Mucosa of descending colon (tissue), 3 donors: ENCODE measurements around the gene SIM2. TPM values are rescaled to one million over a fixed set of nuclear protein-coding genes. Genes with fewer than 3 reads are reported as not detected.

Source experiments
- ATAC-seq: fragments of 200-7000 bp; cut with Tn5 transposase; one replicate; pipeline ENCODE4 v1.9.1; 2020; ENCODE audit warnings: mild to moderate bottlenecking, moderate library complexity
- DNase-seq, 3 donors: peaks; one replicate each; pipeline ENCODE4 v3.0.0-alpha.2; 2020
- H3K36me3 ChIP-seq: fragments of 200-600 bp; one replicate; pipeline ENCODE4 v1.8.0; 2021; ENCODE audit warnings: low read depth, mild to moderate bottlenecking
- H3K4me1 ChIP-seq: fragments of 200-600 bp; one replicate; pipeline ENCODE4 v1.8.0; 2021; ENCODE audit warnings: low read depth, mild to moderate bottlenecking
- H3K4me3 ChIP-seq: fragments of 200-600 bp; one replicate; pipeline ENCODE4 v1.8.0; 2021; ENCODE audit warnings: mild to moderate bottlenecking
- H3K9me3 ChIP-seq: fragments of 200-600 bp; one replicate; pipeline ENCODE4 v1.8.0; 2021; ENCODE audit warnings: mild to moderate bottlenecking
- intact Hi-C, 2 donors: fragments of 100-400 bp; cut with DNase I in 1 of 2; cut with micrococcal nuclease in 1 of 2; formaldehyde crosslinking; loops; one replicate each; pipeline versions ENCODE4 v1.11.0 to v1.11.1; 2022; cut with DNase I, micrococcal nuclease
- total RNA-seq, 3 donors: library from RNA; stranded (reverse); fragmentation: NEBNext Ultra II Directional in 2 of 3; extraction: Animal tissue kit (Norgen Biotek cat#: 25700) in 2 of 3; gene quantifications; one replicate each; pipeline versions ENCODE4 v1.2.1 to v1.2.4, GENCODE V29; 2021 to 2023
- TF ChIP-seq, protein P1 (sequence below): fragments of 200-600 bp; IDR thresholded peaks from one replicate; pipeline ENCODE4 v1.8.0; 2022; ENCODE audit warnings: antibody characterized with exemption, mild to moderate bottlenecking
- donor health status: DM: no; HTN: no; CAD: no; lungs with moderate emphysema.
- donor health status: DM: no; HTN: no; CAD: no.
- donor health status: DM: no; HTN: yes; CAD: no.

Gene SIM2
- total RNA-seq, 3 donors from 2014 or later = not detected

DNA sequence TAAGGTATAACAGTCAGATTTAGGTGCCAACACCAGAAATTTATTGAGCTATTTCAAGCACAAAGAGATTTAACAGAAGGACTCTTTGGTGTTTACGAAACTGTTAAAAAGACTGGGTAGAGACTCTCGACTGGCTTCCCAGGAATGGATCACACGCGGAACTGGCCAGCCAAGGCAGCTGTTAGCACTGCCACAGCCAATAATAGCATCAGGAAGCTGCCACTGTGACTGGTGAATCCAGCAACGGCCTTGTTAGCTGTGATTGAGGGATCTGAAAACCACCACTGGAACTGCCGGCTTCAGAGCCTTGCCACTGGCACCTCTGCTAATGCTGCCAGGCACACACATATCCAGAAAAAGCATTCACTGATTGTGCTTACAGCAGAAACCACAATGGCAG is 10.6 kb upstream of the SIM2 start:
- intact Hi-C loops = no loop called here
- TF ChIP-seq, protein P1, sequence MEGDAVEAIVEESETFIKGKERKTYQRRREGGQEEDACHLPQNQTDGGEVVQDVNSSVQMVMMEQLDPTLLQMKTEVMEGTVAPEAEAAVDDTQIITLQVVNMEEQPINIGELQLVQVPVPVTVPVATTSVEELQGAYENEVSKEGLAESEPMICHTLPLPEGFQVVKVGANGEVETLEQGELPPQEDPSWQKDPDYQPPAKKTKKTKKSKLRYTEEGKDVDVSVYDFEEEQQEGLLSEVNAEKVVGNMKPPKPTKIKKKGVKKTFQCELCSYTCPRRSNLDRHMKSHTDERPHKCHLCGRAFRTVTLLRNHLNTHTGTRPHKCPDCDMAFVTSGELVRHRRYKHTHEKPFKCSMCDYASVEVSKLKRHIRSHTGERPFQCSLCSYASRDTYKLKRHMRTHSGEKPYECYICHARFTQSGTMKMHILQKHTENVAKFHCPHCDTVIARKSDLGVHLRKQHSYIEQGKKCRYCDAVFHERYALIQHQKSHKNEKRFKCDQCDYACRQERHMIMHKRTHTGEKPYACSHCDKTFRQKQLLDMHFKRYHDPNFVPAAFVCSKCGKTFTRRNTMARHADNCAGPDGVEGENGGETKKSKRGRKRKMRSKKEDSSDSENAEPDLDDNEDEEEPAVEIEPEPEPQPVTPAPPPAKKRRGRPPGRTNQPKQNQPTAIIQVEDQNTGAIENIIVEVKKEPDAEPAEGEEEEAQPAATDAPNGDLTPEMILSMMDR = no peak
- Histone ChIP-seq H3K9me3 (no peaks in the 10 kb centered on the region), H3K4me1 (no peaks in the 10 kb centered on the region), H3K4me3 (no peak overlapping the region), H3K36me3 (no peaks in the 10 kb centered on the region)
- no peak for DNase-seq
- no peak for ATAC-seq

DNA sequence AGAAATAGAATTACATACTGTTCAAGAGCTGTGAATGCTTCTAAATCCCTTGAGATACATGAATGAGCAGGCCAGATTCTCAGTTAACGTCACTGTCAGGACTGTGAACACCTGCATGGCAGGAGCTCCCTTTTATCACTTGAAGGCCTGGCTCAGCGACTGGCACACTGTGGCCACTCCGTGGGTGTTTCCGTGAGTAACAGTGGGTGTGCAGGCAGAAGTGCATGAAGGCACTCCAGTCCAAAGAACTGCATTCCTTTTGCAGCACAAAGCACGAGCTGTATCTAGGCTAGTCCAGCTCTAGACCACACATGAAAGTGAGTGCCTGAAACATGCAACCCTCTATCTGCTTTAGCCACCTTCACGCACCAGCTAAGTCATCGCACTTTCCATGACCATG is 9.6 kb upstream of the SIM2 start:
- Histone ChIP-seq H3K9me3 (no peaks in the 10 kb centered on the region), H3K4me3 (no peak overlapping the region), H3K36me3 (no peaks in the 10 kb centered on the region), H3K4me1 (no peaks in the 10 kb centered on the region)
- TF ChIP-seq, protein P1 = no peak
- ATAC-seq (no peak), DNase-seq (no peak)
- intact Hi-C loops = no loop called here

DNA sequence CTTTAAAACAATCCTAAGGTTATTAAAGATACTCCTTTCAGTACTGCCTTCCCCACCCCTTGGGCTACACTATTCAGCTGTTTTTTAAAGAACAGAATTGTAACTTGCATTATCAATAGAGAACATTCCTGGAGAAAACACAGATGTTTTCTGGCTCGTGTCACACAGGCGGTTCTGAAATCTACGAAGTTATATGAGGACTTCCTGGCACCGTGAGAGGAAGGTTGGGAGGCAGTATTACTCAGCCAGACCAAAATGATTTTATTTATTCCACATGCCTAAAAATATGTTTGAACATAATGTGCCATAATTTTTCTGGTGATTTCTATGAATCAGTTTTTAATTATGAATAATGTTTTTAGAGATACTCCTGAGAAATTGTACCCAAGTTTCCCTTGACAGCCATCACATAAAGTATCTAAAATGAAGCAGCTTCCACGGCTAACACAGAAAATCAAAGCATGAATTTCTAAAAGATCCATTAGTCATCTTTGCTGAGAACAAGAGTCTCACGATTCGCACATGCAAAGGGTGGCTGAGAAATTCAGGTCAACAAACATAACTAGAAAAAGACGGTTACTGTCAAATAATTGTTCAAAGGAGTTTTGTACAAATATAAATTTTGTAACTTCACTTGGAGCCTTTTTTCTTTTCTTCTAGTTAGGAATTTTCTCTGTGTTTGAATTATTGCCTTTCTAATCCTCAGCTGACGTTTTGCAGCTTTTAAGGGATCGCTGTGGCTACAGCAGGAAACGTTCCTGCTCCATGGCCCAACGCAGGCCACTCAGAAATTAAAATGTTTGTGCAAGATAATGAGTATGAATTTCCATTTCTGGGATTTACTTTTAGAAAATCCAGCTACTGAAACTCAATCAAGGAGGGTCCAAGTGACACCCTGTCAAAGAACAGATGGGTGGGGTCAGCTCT is 8.0 kb upstream of the SIM2 start:
- TF ChIP-seq, protein P1 = no peak
- H3K4me1 ChIP-seq = no peaks in the 10 kb centered on the region
- intact Hi-C loops = no loop called here
- no peak for ATAC-seq
- DNase-seq = no peak
- no peaks in the 10 kb centered on the region for H3K9me3 ChIP-seq
- no peak overlapping the region for H3K4me3 ChIP-seq
- H3K36me3 ChIP-seq = no peaks in the 10 kb centered on the region

DNA sequence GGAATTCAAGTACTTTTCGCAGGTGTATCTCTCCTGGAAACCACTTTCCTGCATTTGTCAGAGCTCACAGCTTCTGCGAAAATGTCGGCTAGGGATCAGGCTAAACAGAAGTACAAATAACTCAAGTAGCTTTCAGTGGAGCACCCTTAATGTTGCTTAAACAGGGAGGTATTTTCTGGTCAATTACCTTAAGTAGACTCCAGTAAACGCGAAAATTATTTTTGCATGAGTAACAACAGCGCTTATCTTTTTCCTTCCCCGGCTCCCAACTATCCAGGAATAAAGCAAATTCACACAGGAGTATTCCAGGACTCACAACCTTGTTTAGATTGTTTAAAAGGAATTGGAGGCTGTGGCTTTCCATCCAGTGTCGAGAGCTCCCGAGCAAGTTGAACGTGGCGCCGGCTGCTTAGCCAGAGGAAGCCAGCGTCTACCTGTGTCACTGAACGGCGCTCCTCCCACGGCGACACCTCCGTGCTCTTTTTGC is 7.3 kb upstream of the SIM2 start:
- no peaks in the 10 kb centered on the region for H3K36me3 ChIP-seq
- no peak overlapping the region for H3K4me3 ChIP-seq
- no peak for ATAC-seq
- DNase-seq = no peak
- H3K9me3 ChIP-seq = no peaks in the 10 kb centered on the region
- TF ChIP-seq, protein P1 = no peak
- H3K4me1 ChIP-seq = no peaks in the 10 kb centered on the region
- intact Hi-C loops = no loop called here

DNA sequence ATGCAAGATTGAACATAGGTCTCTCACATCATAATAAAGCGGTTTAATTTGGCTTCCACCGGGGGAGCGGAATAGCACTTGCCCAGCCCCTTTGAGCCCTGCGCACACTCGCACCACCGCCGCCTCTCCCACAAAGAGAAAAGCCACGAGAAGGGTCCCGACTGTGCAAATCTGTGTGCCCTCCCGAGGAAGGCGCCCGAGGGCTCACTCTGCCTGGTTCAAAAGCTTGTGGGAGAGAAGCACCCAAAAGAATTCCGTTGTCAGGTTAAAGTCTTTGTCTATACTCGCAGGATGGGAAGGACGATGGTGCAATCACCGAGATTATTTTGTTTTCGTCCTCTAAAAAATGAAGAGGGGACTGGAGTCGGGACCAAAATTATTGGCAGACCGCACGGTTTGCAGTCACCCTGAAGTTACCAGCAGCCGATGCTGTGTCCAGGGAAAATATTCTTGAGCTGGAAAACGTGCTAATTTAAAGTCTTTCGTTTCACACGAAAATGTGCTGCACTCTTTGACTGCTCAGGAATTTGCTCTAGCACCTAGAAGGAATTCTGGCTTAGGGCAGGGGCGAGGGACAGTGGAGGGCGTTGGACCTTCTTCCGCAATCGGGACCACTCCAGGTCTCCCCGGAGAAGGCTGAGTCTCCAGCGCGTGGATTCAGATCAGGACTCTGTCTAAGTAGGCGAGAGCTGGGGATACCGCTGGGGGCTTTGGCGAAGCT is 6.6 kb upstream of the SIM2 start:
- no peak overlapping the region for H3K4me3 ChIP-seq

More for the DNA sequence above, 6.6 kb upstream of the SIM2 start:
- no peaks in the 10 kb centered on the region for H3K36me3 ChIP-seq
- TF ChIP-seq, protein P1 = no peak
- intact Hi-C loops = no loop called here
- H3K9me3 ChIP-seq = no peaks in the 10 kb centered on the region
- H3K4me1 ChIP-seq = no peaks in the 10 kb centered on the region
- ATAC-seq (no peak), DNase-seq (no peak)
